ENCODE results near the gene YIPF1. TPM values are rescaled to one million over a fixed set of nuclear protein-coding genes. Genes with fewer than 3 reads are reported as not detected.

The YIPF1 gene
- total and polyA plus RNA-seq, 2 experiments from 2014 or later: 27.7 to 34.0 TPM

GRCh38 chr1:53811414-53811851, 78.2 kb downstream of the YIPF1 start:
- Histone ChIP-seq H3K9me2 (replicated peaks; ENCODE audit: insufficient read depth) (no peaks in the 10 kb centered on the region), H3K4me3 (no peak overlapping the region), H3K27ac (no peak overlapping the region), H3K79me2 (no peaks in the 10 kb centered on the region), H3K4me2 (no peak overlapping the region), H2AFZ (no peak overlapping the region), H3K36me3 (replicated peaks; ENCODE audit: insufficient read depth, low read depth) (peaks cover 3% of the 10 kb centered on the region), H3K9me3 (ENCODE audit: low read depth) (no peaks in the 10 kb centered on the region), H3K27me3 (no peaks in the 10 kb centered on the region), H3K4me1 (ENCODE audit: insufficient read depth) (no peaks in the 10 kb centered on the region), H4K20me1 (ENCODE audit: insufficient read depth, poor library complexity, severe bottlenecking) (no peaks in the 10 kb centered on the region)
- WGBS (ENCODE audit: low lambda C conversion rate, missing lambda C conversion rate): 92% methylated on average over 4 of the region's 4 CpGs
- no peak for TF ChIP-seq EZH2phosphoT487 (IDR thresholded peaks at IDR 0.05; ENCODE audit: low read depth, severe bottlenecking, unreplicated experiment)
- TF ChIP-seq, protein P1, sequence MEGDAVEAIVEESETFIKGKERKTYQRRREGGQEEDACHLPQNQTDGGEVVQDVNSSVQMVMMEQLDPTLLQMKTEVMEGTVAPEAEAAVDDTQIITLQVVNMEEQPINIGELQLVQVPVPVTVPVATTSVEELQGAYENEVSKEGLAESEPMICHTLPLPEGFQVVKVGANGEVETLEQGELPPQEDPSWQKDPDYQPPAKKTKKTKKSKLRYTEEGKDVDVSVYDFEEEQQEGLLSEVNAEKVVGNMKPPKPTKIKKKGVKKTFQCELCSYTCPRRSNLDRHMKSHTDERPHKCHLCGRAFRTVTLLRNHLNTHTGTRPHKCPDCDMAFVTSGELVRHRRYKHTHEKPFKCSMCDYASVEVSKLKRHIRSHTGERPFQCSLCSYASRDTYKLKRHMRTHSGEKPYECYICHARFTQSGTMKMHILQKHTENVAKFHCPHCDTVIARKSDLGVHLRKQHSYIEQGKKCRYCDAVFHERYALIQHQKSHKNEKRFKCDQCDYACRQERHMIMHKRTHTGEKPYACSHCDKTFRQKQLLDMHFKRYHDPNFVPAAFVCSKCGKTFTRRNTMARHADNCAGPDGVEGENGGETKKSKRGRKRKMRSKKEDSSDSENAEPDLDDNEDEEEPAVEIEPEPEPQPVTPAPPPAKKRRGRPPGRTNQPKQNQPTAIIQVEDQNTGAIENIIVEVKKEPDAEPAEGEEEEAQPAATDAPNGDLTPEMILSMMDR (IDR thresholded peaks at IDR 0.05; ENCODE audit: poor library complexity): no peak
- TF ChIP-seq EZH2 (IDR thresholded peaks at IDR 0.05; ENCODE audit: borderline replicate concordance): no peak
- DNase-seq (ENCODE audit: low spot score): no peak

- WGBS (ENCODE audit: low lambda C conversion rate, missing lambda C conversion rate): 93% methylated on average over 2 of the region's 2 CpGs
- Histone ChIP-seq H3K27me3 (no peaks in the 10 kb centered on the region), H3K36me3 (replicated peaks; ENCODE audit: insufficient read depth, low read depth) (peaks cover 3% of the 10 kb centered on the region), H3K4me2 (no peak overlapping the region), H3K27ac (no peak overlapping the region), H3K4me1 (ENCODE audit: insufficient read depth) (no peaks in the 10 kb centered on the region), H4K20me1 (ENCODE audit: insufficient read depth, poor library complexity, severe bottlenecking) (no peaks in the 10 kb centered on the region), H2AFZ (no peak overlapping the region), H3K9me2 (replicated peaks; ENCODE audit: insufficient read depth) (no peaks in the 10 kb centered on the region), H3K9me3 (ENCODE audit: low read depth) (no peaks in the 10 kb centered on the region), H3K79me2 (no peaks in the 10 kb centered on the region), H3K4me3 (no peak overlapping the region)
- TF ChIP-seq, protein P1 (IDR thresholded peaks at IDR 0.05; ENCODE audit: poor library complexity): no peak
- no peak for TF ChIP-seq EZH2phosphoT487 (IDR thresholded peaks at IDR 0.05; ENCODE audit: low read depth, severe bottlenecking, unreplicated experiment)
- no peak for TF ChIP-seq EZH2 (IDR thresholded peaks at IDR 0.05; ENCODE audit: borderline replicate concordance)
- DNase-seq (ENCODE audit: low spot score): no peak
Measured at GRCh38 chr1:53810497-53810896, 79.1 kb downstream of the YIPF1 start.

GRCh38 chr1:53810007-53810406, 79.6 kb downstream of the YIPF1 start:
- Histone ChIP-seq H3K4me2 (no peak overlapping the region), H3K9me2 (replicated peaks; ENCODE audit: insufficient read depth) (no peaks in the 10 kb centered on the region), H3K4me3 (no peak overlapping the region), H3K9me3 (ENCODE audit: low read depth) (no peaks in the 10 kb centered on the region), H3K27me3 (no peaks in the 10 kb centered on the region), H3K27ac (no peak overlapping the region), H4K20me1 (ENCODE audit: insufficient read depth, poor library complexity, severe bottlenecking) (no peaks in the 10 kb centered on the region), H3K4me1 (ENCODE audit: insufficient read depth) (no peaks in the 10 kb centered on the region), H3K36me3 (replicated peaks; ENCODE audit: insufficient read depth, low read depth) (peaks cover 3% of the 10 kb centered on the region), H2AFZ (no peak overlapping the region), H3K79me2 (no peaks in the 10 kb centered on the region)
- WGBS (ENCODE audit: low lambda C conversion rate, missing lambda C conversion rate): 97% methylated on average over 5 of the region's 5 CpGs
- no peak for DNase-seq (ENCODE audit: low spot score)
- TF ChIP-seq, protein P1 (IDR thresholded peaks at IDR 0.05; ENCODE audit: poor library complexity): no peak
- TF ChIP-seq EZH2 (IDR thresholded peaks at IDR 0.05; ENCODE audit: borderline replicate concordance): no peak
- TF ChIP-seq EZH2phosphoT487 (IDR thresholded peaks at IDR 0.05; ENCODE audit: low read depth, severe bottlenecking, unreplicated experiment): no peak

DNA sequence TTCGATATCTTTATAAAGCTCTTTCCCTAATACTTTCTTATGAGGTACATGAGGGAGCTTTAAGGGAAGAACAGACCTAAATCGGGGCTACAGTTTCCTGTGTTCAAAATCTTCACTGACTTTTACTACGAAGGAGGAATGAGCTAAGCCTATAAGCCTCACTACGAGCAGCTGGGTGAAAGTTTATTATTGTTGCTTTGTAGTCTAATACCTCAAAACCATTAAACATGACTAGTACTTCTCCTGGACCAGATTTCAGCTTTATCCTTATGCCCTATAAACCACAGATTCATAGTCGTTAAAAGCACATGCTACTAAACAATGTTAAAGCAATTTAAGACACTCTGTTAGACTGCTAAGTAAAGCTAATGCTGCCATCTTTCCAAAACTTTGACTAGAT, 81.7 kb downstream of the YIPF1 start:
- no peaks in the 10 kb centered on the region for H3K27me3 ChIP-seq
- H3K9me3 ChIP-seq (ENCODE audit: low read depth): no peaks in the 10 kb centered on the region
- no peak overlapping the region for H2AFZ ChIP-seq
- no peak overlapping the region for H3K4me2 ChIP-seq
- no peak overlapping the region for H3K4me3 ChIP-seq
- no peaks in the 10 kb centered on the region for H3K79me2 ChIP-seq
- H3K27ac ChIP-seq: no peak overlapping the region
- WGBS (ENCODE audit: low lambda C conversion rate, missing lambda C conversion rate): 46% methylated on average over 5 of the region's 5 CpGs
- TF ChIP-seq, protein P1 (IDR thresholded peaks at IDR 0.05; ENCODE audit: poor library complexity): no peak
- TF ChIP-seq EZH2 (IDR thresholded peaks at IDR 0.05; ENCODE audit: borderline replicate concordance) (no peak), EZH2phosphoT487 (IDR thresholded peaks at IDR 0.05; ENCODE audit: low read depth, severe bottlenecking, unreplicated experiment) (no peak)
- no peaks in the 10 kb centered on the region for H3K9me2 ChIP-seq (replicated peaks; ENCODE audit: insufficient read depth)
- H4K20me1 ChIP-seq (ENCODE audit: insufficient read depth, poor library complexity, severe bottlenecking): no peaks in the 10 kb centered on the region
- no peaks in the 10 kb centered on the region for H3K4me1 ChIP-seq (ENCODE audit: insufficient read depth)
- H3K36me3 ChIP-seq (replicated peaks; ENCODE audit: insufficient read depth, low read depth): peaks cover 3% of the 10 kb centered on the region
- no peak for DNase-seq (ENCODE audit: low spot score)
